Ureter (tissue), 1 donor: Measurements from ENCODE around the gene EPB41L3. TPM values are rescaled to one million over a fixed set of nuclear protein-coding genes. Genes with fewer than 3 reads are reported as not detected.
"Not testable (repeated sequence)": the region's sequence is repeated elsewhere in the genome, so short reads cannot be mapped to it uniquely, and the experiment has no call there.

Source experiments
- DNase-seq: peaks from one replicate; pipeline ENCODE4 v3.0.0-alpha.2; 2020; ENCODE audit warnings: low spot score
- total RNA-seq: library from RNA; stranded (reverse); gene quantifications from one replicate; pipeline ENCODE4 v1.2.4, GENCODE V29; 2023
- donor health status: DM: yes; HTN: yes; CAD: no.

The EPB41L3 gene
- total RNA-seq, 1 donor from 2014 or later, result 43.0 TPM

GRCh38 chr18:5530629-5531178 lies 13.1 kb downstream of the EPB41L3 start:
- no peak for DNase-seq

- DNase-seq, result no peak
These were observed 14.3 kb downstream of the EPB41L3 start for GRCh38 chr18:5529471-5529870.

GRCh38 chr18:5527603-5528002 lies 16.2 kb downstream of the EPB41L3 start:
- no peak for DNase-seq

GRCh38 chr18:5524660-5525059 lies 19.1 kb downstream of the EPB41L3 start:
- no peak for DNase-seq

- DNase-seq, result no peak
These were observed 22.8 kb downstream of the EPB41L3 start for GRCh38 chr18:5521000-5521399.

- no peak for DNase-seq
These were observed 23.3 kb downstream of the EPB41L3 start for GRCh38 chr18:5520464-5520863.

DNA sequence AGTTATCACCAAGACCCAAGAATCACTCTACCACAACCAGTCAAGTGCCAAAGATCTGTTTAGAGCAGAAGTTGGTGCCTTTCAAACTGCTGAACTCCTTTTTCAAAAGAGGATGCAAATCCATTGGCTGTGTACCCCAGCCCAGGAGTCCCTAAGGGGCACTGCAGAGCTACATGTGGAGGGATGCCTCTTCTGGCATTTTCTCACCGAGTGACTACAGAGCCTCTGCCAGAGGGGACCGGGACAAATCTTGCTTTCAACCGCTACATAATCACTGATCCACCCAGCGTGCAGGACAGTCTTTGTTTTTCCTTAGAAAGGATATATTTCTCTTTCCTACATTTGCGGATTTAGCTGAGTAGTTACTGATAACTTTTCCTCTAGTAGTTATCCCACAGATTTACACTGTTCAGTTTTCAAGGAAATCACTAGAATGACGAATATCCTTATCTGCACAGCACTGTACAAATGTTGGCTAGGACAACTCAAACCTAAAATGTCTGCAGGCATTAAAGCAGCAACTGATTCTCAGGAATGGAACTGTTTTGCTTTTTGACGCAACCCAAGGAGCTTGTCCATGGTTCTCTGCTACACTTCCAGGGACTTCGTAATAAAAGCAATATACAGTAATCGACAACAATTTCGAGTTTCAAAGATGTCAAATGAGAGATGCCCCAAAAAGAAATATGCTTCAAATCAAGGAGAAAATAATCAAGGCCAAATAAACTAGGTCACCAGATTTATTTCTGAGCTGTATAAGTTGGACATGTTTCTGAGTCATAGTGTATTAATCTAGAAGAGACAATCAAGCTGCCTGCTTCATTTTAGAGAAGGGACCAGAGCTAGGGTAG lies 24.1 kb downstream of the EPB41L3 start:
- DNase-seq, result no peak

- no peak for DNase-seq
These were observed 24.9 kb downstream of the EPB41L3 start for GRCh38 chr18:5518899-5519371.

- DNase-seq, result no peak
These were observed 25.5 kb downstream of the EPB41L3 start for GRCh38 chr18:5518179-5518770.

GRCh38 chr18:5516841-5517240 lies 27.0 kb downstream of the EPB41L3 start:
- DNase-seq, result no peak

DNA sequence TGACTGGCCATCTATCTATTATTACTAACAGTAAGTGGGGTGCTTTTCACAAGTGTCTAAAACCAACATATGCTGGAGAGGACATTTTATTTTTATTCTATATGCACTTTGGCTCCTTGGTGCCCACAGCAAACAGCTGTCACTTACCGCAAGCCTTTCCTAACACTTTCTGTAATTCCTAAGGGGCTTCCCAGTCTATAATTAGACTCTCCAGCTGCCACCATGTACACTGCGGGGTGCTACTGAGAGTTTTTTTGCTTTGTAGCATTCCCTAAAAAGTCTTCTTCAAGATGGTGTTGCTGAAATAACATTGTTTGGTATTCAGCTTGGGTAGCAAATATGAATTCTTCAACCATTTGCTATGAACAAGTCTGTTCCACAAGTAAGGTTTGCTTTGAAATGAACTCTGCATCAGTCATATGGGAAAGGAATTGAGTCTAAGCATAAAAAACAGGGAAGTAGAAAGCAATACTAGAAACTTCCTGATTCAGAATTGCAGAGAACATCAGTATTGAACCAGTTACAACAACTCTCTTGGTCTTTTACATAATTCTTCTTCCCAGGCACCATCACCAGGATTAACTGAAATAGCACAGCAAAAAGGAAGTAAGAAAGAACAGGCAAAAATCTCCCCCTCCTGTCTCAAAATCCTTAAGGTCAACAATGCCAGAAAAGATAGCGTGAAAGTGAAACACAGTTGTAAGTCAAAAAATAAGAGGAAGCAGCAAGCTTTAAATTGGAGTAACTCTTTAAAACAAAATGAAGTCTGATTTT lies 28.6 kb downstream of the EPB41L3 start:
- no peak for DNase-seq

DNA sequence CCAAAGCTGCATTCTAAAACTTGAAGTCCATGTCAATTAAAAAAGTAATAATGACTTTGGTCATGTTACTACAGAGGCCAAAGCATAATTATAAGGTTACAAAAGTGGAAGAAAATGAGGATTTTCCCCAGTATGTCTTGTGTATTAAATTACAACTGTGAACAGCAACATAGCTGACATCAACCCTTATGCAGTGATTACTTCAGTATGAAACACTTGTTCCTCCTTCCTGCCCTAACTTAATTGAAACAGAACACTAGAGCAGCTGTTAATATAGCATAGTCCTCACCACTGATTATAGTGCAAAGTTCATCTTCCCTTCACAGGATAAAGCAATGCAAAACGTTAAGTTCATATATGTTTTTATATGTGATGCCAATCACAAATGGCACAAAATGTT lies 29.9 kb downstream of the EPB41L3 start:
- no peak for DNase-seq

DNA sequence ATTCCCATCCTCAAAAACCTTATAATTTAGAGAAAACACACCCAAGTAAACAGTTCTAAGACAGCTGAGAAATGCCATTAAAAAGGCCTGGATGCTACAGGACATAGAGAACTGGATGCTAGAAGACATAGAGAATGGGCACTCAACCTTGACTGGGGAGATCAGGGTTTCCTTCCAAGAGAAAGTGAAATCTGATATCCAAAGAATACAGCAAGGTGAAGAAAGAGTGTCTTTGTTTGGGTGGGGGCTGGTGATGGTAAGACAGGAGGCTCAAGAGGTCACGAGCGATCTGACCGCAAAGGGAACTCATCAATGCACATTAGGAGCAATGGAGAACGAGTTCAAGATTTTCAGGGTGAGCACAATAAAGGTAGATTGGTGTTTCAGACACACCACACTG lies 31.6 kb downstream of the EPB41L3 start:
- no peak for DNase-seq

DNA sequence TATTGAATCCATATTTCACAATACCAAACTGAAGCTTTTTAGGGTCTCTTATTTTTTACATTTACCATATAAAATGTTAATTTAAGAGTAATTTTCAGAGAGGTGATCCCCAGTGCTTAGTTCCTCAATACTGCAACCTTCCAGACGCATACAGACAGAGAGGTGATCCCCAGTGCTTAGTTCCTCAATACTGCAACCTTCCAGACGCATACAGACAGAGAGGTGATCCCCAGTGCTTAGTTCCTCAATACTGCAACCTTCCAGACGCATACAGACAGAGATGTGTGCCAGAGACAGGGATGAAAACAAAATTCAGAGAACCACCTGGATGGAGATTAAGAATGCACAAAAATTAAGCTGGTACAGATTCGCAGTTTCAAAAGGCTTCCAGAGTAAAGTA lies 32.3 kb downstream of the EPB41L3 start:
- DNase-seq, result not testable (repeated sequence)

- DNase-seq, result no peak
These were observed 33.5 kb downstream of the EPB41L3 start for GRCh38 chr18:5510135-5510846.

- DNase-seq, result no peak
These were observed 35.0 kb downstream of the EPB41L3 start for GRCh38 chr18:5508821-5509220.

DNA sequence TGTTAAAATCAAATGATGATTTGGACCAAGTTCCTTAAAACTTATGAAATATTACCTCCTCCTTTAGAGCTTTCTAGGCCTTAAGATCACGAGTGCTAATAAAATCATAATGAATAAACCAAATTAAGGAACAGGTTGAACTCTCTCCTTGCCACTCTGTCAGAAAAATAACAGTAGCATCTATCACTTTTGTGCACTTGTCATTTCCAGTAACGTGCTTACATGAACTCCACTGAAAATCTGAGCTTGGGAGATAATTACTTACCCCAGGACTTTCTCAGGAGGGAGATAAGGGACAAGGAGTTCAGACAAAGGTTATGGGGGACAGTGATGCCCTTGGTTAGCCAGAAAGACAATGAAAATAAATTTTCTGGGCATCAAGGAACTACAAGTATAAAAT lies 36.0 kb downstream of the EPB41L3 start:
- DNase-seq, result no peak

- no peak for DNase-seq
These were observed 37.6 kb downstream of the EPB41L3 start for GRCh38 chr18:5506174-5506573.

DNA sequence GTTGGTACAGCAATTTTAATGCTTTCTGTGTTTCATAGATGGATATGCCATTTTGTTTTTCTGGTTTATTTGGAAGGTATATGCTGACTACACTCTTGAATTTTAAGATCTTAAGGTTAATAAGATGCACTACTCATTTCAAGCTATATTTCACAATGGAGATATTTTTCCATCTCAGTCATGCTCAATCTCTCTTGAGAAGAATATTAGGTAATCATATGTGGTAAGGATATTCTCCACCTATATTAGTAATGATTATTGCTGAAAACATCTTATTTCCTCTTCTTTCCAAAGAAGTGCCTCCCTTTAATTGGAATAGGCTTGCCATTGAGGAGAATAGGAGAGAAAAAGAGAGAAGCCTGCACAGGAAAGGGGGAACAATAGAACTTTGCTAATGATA lies 40.1 kb downstream of the EPB41L3 start:
- no peak for DNase-seq

GRCh38 chr18:5500158-5500939 lies 43.4 kb downstream of the EPB41L3 start:
- DNase-seq, result no peak

- no peak for DNase-seq
These were observed 45.3 kb downstream of the EPB41L3 start for GRCh38 chr18:5498452-5498851.
